Stimulated activated memory B cell treated with anti-CD40 and anti-IgM and Interleukin-4, amounts not matched to agents 10 μg/mL and 1 μg/mL and 100 μg/mL, for 72 hours (primary cell): ENCODE data around the gene THAP4.

Source experiments
- ATAC-seq: fragments of 150-1000 bp; cut with Tn5 transposase; 2 replicates; pipeline ENCODE4 v1.10.0; 2021
- H3K27ac Mint-ChIP-seq: one replicate; pipeline ENCODE4 v1.8.0; 2022; ENCODE audit warnings: mild to moderate bottlenecking, mixed read lengths
- H3K27me3 Mint-ChIP-seq: one replicate; pipeline ENCODE4 v1.8.0; 2022; ENCODE audit warnings: mixed read lengths
- H3K36me3 Mint-ChIP-seq: one replicate; pipeline ENCODE4 v1.8.0; 2022; ENCODE audit warnings: mixed read lengths
- H3K4me1 Mint-ChIP-seq: one replicate; pipeline ENCODE4 v1.8.0; 2022; ENCODE audit warnings: mixed read lengths
- H3K4me3 Mint-ChIP-seq: one replicate; pipeline ENCODE4 v1.8.0; 2022; ENCODE audit warnings: mild to moderate bottlenecking, moderate library complexity, mixed read lengths
- H3K9me3 Mint-ChIP-seq: one replicate; pipeline ENCODE4 v1.8.0; 2022; ENCODE audit warnings: mixed read lengths

The THAP4 gene

DNA sequence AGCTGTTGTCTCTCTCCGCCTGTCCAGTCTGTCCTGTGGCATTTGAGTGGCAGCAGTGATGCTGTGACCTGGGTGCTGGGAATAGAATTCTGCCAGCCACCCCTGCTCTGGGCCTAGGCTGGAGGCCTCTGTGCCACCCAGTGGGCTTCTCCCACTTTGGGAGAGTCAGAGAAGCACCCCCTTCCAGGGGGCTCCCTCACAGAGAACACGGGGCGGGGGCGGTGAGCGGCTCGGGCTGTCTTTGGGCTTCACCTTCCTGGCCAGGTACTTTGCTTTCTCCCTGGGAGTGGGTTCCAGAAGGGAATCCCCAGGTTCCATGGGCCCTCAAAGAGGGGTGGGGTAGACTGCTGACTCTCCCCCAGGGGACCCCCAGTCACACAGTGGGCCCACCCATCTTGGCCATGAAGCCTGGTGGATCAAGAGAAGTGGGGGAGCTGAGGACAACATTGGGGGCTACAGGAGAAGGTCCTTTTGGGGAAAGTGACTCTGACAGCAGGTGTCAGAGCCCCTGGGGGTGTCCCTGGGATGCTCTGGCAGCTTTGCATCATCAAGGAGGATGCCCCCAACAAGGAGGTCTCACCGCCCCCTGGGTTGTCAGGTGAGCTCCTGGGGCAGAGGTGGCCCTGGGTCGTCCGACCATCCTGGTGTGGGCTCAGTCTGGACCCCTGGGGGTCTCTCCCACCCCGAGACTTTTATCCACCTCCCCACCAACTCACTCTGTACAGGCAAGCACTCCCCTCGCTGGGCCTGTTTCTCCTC, 97.2 kb downstream of the THAP4 start:
- H3K4me1 Mint-ChIP-seq = peaks cover 8% of the 10 kb centered on the region
- H3K36me3 Mint-ChIP-seq = no peaks in the 10 kb centered on the region
- H3K27ac Mint-ChIP-seq = no peak overlapping the region
- peaks cover 38% of the 10 kb centered on the region for H3K27me3 Mint-ChIP-seq
- H3K4me3 Mint-ChIP-seq = no peak overlapping the region
- no peak for ATAC-seq
- no peaks in the 10 kb centered on the region for H3K9me3 Mint-ChIP-seq

DNA sequence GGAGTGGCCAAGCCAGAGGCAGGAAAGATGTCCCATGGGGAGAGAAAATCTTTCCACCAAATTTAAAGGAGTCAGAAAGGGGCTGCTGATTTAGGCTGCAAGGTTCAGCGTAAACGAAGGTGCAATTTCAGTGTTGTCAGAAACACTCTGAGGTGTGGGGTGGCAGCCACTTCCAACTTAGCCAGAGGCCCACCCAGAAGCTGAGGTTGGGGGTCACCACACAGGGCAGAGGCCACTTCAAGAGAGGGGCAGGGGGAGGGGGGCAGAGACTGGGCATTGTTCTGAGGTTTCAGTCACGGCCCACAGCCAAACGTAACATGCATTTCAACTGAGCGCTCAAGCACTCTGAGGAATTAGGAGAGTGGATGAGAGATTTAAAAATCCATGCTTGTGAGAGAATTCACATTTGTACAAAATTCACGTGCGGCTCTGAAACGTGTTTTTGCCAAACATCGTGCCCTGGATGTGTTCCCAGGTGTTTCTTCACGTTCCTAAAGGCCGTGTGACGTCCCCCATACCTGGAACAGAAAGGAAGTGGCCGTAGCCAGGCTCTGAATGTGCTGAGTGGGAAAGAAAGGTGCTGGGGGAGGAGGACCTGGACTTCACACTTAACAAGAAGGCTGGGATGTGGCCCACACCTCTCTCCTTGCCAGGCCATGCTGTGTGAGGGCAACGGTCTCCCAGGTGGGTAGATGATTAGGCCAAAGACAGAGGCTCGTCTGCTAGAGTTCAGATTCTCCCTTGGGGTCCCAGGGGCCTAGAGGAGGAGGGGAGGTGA, 97.9 kb downstream of the THAP4 start:
- H3K27ac Mint-ChIP-seq = no peak overlapping the region
- peaks cover 8% of the 10 kb centered on the region for H3K4me1 Mint-ChIP-seq
- no peaks in the 10 kb centered on the region for H3K9me3 Mint-ChIP-seq
- H3K27me3 Mint-ChIP-seq = peaks cover 46% of the 10 kb centered on the region
- no peaks in the 10 kb centered on the region for H3K36me3 Mint-ChIP-seq
- ATAC-seq = no peak
- H3K4me3 Mint-ChIP-seq = no peak overlapping the region

GRCh38 chr2:241535871-241536655, 100.9 kb downstream of the THAP4 start:
- H3K4me3 Mint-ChIP-seq = no peak overlapping the region
- no peaks in the 10 kb centered on the region for H3K9me3 Mint-ChIP-seq
- ATAC-seq = no peak
- H3K4me1 Mint-ChIP-seq = peaks cover 8% of the 10 kb centered on the region
- peaks cover 49% of the 10 kb centered on the region for H3K27me3 Mint-ChIP-seq
- H3K27ac Mint-ChIP-seq = no peak overlapping the region
- no peaks in the 10 kb centered on the region for H3K36me3 Mint-ChIP-seq

DNA sequence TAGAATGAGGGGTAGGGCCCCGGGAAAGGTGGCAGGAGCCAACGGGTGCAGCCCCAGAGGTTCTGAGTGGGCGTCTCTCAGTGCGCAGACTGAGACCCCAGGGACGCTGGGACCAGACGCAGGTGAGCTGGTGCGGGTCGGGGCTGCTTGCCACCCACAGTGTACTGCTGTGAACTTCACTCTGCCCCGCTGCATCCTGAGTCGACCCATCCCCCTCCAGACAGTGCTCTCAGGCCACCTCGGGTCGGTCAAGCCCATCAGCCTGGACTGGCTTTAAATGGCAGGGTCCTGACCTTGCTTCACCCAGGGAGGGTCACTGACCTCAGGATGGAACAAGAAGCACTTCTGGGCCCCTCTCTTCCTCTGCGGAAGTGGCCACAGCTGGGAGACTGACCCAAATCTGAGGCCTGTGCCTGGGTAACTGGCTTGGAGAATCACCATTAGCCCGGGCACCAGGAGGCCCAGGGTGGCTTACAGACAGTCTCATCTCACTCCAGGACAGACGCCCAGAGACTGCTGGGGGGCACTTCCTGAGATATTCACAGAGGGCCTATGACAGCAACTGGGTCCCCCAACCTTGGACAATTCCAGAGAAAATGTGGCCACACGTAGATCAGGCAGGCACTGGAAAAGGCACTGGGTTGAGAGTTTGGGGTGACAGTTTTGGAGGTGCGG, 102.1 kb downstream of the THAP4 start:
- Mint-ChIP-seq H3K27ac (no peak overlapping the region), H3K4me1 (no peaks in the 10 kb centered on the region), H3K9me3 (no peaks in the 10 kb centered on the region), H3K36me3 (no peaks in the 10 kb centered on the region), H3K27me3 (peaks cover 38% of the 10 kb centered on the region), H3K4me3 (no peak overlapping the region)
- ATAC-seq = no peak
